H1 (cell line): Measurements from ENCODE around the gene CHCHD1. TPM values are rescaled to one million over a fixed set of nuclear protein-coding genes. Genes with fewer than 3 reads are reported as not detected.

ENCODE experiments used
- CTCF ChIA-PET: fragments of 300-600 bp; sonication (Branson Sonifier 250); formaldehyde crosslinking; loops from one replicate; lab custom pipeline; 2021; ENCODE audit not compliant: partially characterized antibody; lab: Charles Lee
- POLR2A ChIA-PET: fragments of 300-600 bp; sonication (Branson Sonifier 250); formaldehyde crosslinking; loops from one replicate; lab custom pipeline; 2021; ENCODE audit warnings: inconsistent platforms; ENCODE audit not compliant: partially characterized antibody; lab: Charles Lee
- DNase-seq, 2 experiments: peaks; one replicate each; pipeline versions ENCODE4 v3.0.0 to v3.0.0-alpha.2; 2010 to 2022; ENCODE audit warnings: low spot score in 2 of 2, low read depth in 1 of 2, mixed read lengths in 1 of 2
- FAIRE-seq: peaks from 2 replicates; lab custom pipeline; 2011; peaks lifted over from hg19 to GRCh38; lab: Jason Lieb, UNC
- H2AFZ ChIP-seq: 2 replicates; pipeline ENCODE4 v1.8.1; 2012; ENCODE audit warnings: low read length, inconsistent platforms
- H2AK5ac ChIP-seq: 2 replicates; pipeline ENCODE4 v1.6.1; 2013; ENCODE audit warnings: low read depth, low read length
- H2BK120ac ChIP-seq: replicated peaks from 2 replicates; pipeline ENCODE3; 2013; ENCODE audit warnings: low read depth, low read length, inconsistent platforms
- H2BK12ac ChIP-seq: 2 replicates; pipeline ENCODE4 v1.6.1; 2013; ENCODE audit warnings: low read depth, low read length
- H2BK15ac ChIP-seq: 2 replicates; pipeline ENCODE4 v1.6.1; 2013; ENCODE audit warnings: low read length
- H2BK20ac ChIP-seq: 2 replicates; pipeline ENCODE4 v1.6.1; 2013; ENCODE audit warnings: low read length
- H2BK5ac ChIP-seq: 2 replicates; pipeline ENCODE4 v1.6.1; 2013; ENCODE audit warnings: low read depth, low read length
- H3K14ac ChIP-seq: 2 replicates; pipeline ENCODE4 v1.6.1; 2013; ENCODE audit warnings: inconsistent platforms; ENCODE audit not compliant: insufficient read length
- H3K18ac ChIP-seq: 2 replicates; pipeline ENCODE4 v1.6.1; 2013; ENCODE audit warnings: low read length; ENCODE audit errors: extremely low read depth
- H3K23ac ChIP-seq: 2 replicates; pipeline ENCODE4 v1.6.1; 2013; ENCODE audit warnings: inconsistent platforms; ENCODE audit not compliant: insufficient read length
- H3K23me2 ChIP-seq: 2 replicates; pipeline ENCODE4 v1.6.1; 2013; ENCODE audit warnings: low read depth, low read length
- H3K27ac ChIP-seq: 2 replicates; pipeline ENCODE4 v1.6.1; 2011; ENCODE audit warnings: low read depth, low read length, inconsistent platforms
- H3K27me3 ChIP-seq, 4 experiments: replicated peaks in 1 of 4; 1 replicate in 1 of 4; 2 replicates in 3 of 4; pipeline versions ENCODE4 v1.6.1 to v1.8.1; 2011 to 2013; ENCODE audit warnings: low read length in 3 of 4, mild to moderate bottlenecking in 3 of 4, inconsistent platforms in 2 of 4, mixed read lengths in 2 of 4, moderate library complexity in 1 of 4; ENCODE audit not compliant: control insufficient read depth in 3 of 4, insufficient read depth in 3 of 4; ENCODE audit errors: extremely low read depth in 1 of 4
- H3K36me3 ChIP-seq, 4 experiments: 2 replicates each; pipeline versions ENCODE4 v1.6.1 to v1.8.1; 2011 to 2013; ENCODE audit warnings: mild to moderate bottlenecking in 4 of 4, low read length in 3 of 4, moderate library complexity in 2 of 4, control low read depth in 1 of 4, inconsistent platforms in 1 of 4; ENCODE audit not compliant: insufficient read depth in 4 of 4, control insufficient read depth in 2 of 4
- H3K4ac ChIP-seq: replicated peaks from 2 replicates; pipeline ENCODE3; 2013; ENCODE audit warnings: low read length, low read depth, mixed read lengths, inconsistent platforms; ENCODE audit not compliant: insufficient read length
- H3K4me1 ChIP-seq, 4 experiments: replicated peaks in 1 of 4; 1 replicate in 1 of 4; 2 replicates in 3 of 4; pipeline versions ENCODE4 v1.6.1 to v1.8.1; 2011 to 2013; ENCODE audit warnings: low read length in 3 of 4, inconsistent platforms in 2 of 4, mixed read lengths in 1 of 4; ENCODE audit not compliant: insufficient read depth in 4 of 4, control insufficient read depth in 3 of 4
- H3K4me2 ChIP-seq, 2 experiments: 2 replicates each; pipeline versions ENCODE4 v1.6.1 to v1.8.1; 2011 to 2013; ENCODE audit warnings: low read depth in 2 of 2, low read length in 2 of 2, control low read depth in 1 of 2, inconsistent platforms in 1 of 2, mild to moderate bottlenecking in 1 of 2; ENCODE audit not compliant: insufficient read depth in 1 of 2
- H3K4me3 ChIP-seq, 4 experiments: fragments of 200-600, 300-600 bp in 1 of 4; sonication (generic), shearing (Covaris generic), sonication (Bioruptor Twin) in 1 of 4; 2 replicates each; pipeline versions ENCODE4 v1.5.1 to v1.8.1; 2011 to 2016; ENCODE audit warnings: low read length in 4 of 4, low read depth in 3 of 4, control low read depth in 2 of 4, inconsistent platforms in 2 of 4, mild to moderate bottlenecking in 2 of 4, mixed read lengths in 1 of 4, moderate library complexity in 1 of 4; ENCODE audit not compliant: insufficient read depth in 2 of 4; ENCODE audit errors: extremely low read depth in 1 of 4
- H3K56ac ChIP-seq: replicated peaks from 2 replicates; pipeline ENCODE3; 2013; ENCODE audit warnings: low read depth, mild to moderate bottlenecking, mixed read lengths, low read length, inconsistent platforms; ENCODE audit not compliant: insufficient read length
- H3K79me1 ChIP-seq: 2 replicates; pipeline ENCODE4 v1.6.1; 2013; ENCODE audit warnings: low read depth, low read length, control low read depth
- H3K79me2 ChIP-seq, 2 experiments: 2 replicates each; pipeline versions ENCODE4 v1.6.1 to v1.8.1; 2012 to 2013; ENCODE audit warnings: low read length in 2 of 2, mild to moderate bottlenecking in 2 of 2, inconsistent platforms in 1 of 2; ENCODE audit not compliant: insufficient read depth in 2 of 2, control insufficient read depth in 1 of 2
- H3K9ac ChIP-seq, 4 experiments: replicated peaks in 1 of 4; 1 replicate in 1 of 4; 2 replicates in 3 of 4; pipeline versions ENCODE4 v1.6.1 to v1.8.1; 2011 to 2013; ENCODE audit warnings: low read depth in 3 of 4, low read length in 3 of 4, control low read depth in 2 of 4, mild to moderate bottlenecking in 2 of 4, moderate library complexity in 2 of 4, inconsistent platforms in 1 of 4; ENCODE audit errors: extremely low read depth in 1 of 4
- H3K9me3 ChIP-seq, 2 experiments: 2 replicates each; pipeline versions ENCODE4 v1.6.1 to v1.8.1; 2012 to 2013; ENCODE audit warnings: mild to moderate bottlenecking in 2 of 2, moderate library complexity in 2 of 2, control low read depth in 1 of 2, inconsistent platforms in 1 of 2, low read depth in 1 of 2, low read length in 1 of 2, mixed read lengths in 1 of 2; ENCODE audit not compliant: insufficient read depth in 2 of 2
- H4K20me1 ChIP-seq, 2 experiments: replicated peaks in 1 of 2; 2 replicates each; pipeline versions ENCODE3 to v1.8.1; 2011 to 2013; ENCODE audit warnings: inconsistent platforms in 2 of 2, low read length in 2 of 2, mild to moderate bottlenecking in 1 of 2; ENCODE audit not compliant: insufficient read depth in 2 of 2, control insufficient read depth in 1 of 2
- H4K5ac ChIP-seq: 2 replicates; pipeline ENCODE4 v1.6.1; 2013; ENCODE audit warnings: low read length, low read depth, mixed read lengths, inconsistent platforms; ENCODE audit not compliant: insufficient read length
- H4K8ac ChIP-seq: 2 replicates; pipeline ENCODE4 v1.8.0; 2013; ENCODE audit warnings: mild to moderate bottlenecking, moderate library complexity, low read length, inconsistent platforms; ENCODE audit not compliant: insufficient read depth; ENCODE audit errors: extremely low read depth
- H4K91ac ChIP-seq: replicated peaks from 2 replicates; pipeline ENCODE3; 2013; ENCODE audit warnings: low read length, mixed read lengths, inconsistent platforms; ENCODE audit not compliant: insufficient read length
- CBX5 ChIP-seq: fragments of 300-800, 300-1000 bp; sonication (generic); IDR thresholded peaks from 2 replicates; pipeline ENCODE4 v1.7.1; 2016; ENCODE audit warnings: antibody characterized with exemption, low read length, low read depth
- CHD1 ChIP-seq: IDR thresholded peaks from 2 replicates; pipeline ENCODE4 v1.6.1; 2012; ENCODE audit warnings: low read depth, low read length, improper control_type of control experiment
- CREB1 ChIP-seq: IDR thresholded peaks from 2 replicates; pipeline ENCODE4 v1.6.1; 2012; ENCODE audit warnings: inconsistent platforms
- EGR1 ChIP-seq: IDR thresholded peaks from 2 replicates; pipeline ENCODE4 v1.6.1; 2011; ENCODE audit warnings: low read depth, low read length, borderline replicate concordance
- HDAC6 ChIP-seq: IDR thresholded peaks from one replicate; pipeline ENCODE4 v1.7.1; 2012; ENCODE audit warnings: low read depth, mild to moderate bottlenecking, inconsistent platforms, low read length, moderate library complexity
- KDM1A ChIP-seq: fragments of 200-600, 300-600 bp; sonication (generic); IDR thresholded peaks from 2 replicates; pipeline ENCODE4 v1.7.1; 2016; ENCODE audit warnings: mild to moderate bottlenecking, low read length, borderline replicate concordance
- PHF8 ChIP-seq: fragments of 200-600 bp; sonication (generic); conservative IDR thresholded peaks from 2 replicates; pipeline ENCODE4 v1.7.1; 2012; ENCODE audit warnings: low read depth, mild to moderate bottlenecking, inconsistent platforms, low read length, moderate library complexity
- SIN3A ChIP-seq, 2 experiments: IDR thresholded peaks in 1 of 2; conservative IDR thresholded peaks in 1 of 2; 2 replicates each; pipeline ENCODE4 v1.6.1; 2011 to 2012; ENCODE audit warnings: low read length in 2 of 2, improper control_type of control experiment in 1 of 2, low read depth in 1 of 2, mild to moderate bottlenecking in 1 of 2
- TAF1 ChIP-seq: IDR thresholded peaks from 2 replicates; pipeline ENCODE4 v1.6.1; 2011; ENCODE audit warnings: mild to moderate bottlenecking, low read depth, low read length
- ZNF274 ChIP-seq: IDR thresholded peaks from 2 replicates; pipeline ENCODE4 v1.7.0; 2012; ENCODE audit warnings: low read length, borderline replicate concordance; ENCODE audit errors: extremely low read depth
- WGBS, 2 experiments: shearing (Covaris generic) in 1 of 2; methylation state at CpG; one replicate each; pipeline versions ENCODE4 v1.1.6 to v1.1.7; 2013 to 2015; ENCODE audit warnings: low lambda C conversion rate in 2 of 2, mixed read lengths in 2 of 2, inconsistent platforms in 1 of 2, low coverage in 1 of 2, missing lambda C conversion rate in 1 of 2; ENCODE audit not compliant: insufficient replicate concordance in 2 of 2, insufficient coverage in 1 of 2, insufficient read length in 1 of 2; ENCODE audit errors: extremely low coverage in 1 of 2, missing lambda C conversion rate in 1 of 2; 5-methylcytosine and 5-hydroxymethylcytosine counted together
- polyA plus RNA-seq, 7 experiments: library from polyadenylated mRNA; depleted of rRNA in 3 of 7; stranded (reverse) in 5 of 7; unstranded in 2 of 7; fragments of >200 nt in 5 of 7; fragments of 200-250 nt in 2 of 7; gene quantifications; 1 replicate in 5 of 7; 2 replicates in 1 of 7; 4 replicates in 1 of 7; pipeline versions ENCODE4 v1.2.1 to v1.2.3, GENCODE V29; 2011 to 2013; ENCODE audit warnings: missing spikeins in 2 of 7, mixed read lengths in 2 of 7
- total RNA-seq: library from RNA; stranded (reverse); fragmentation: NEBNext Ultra II Directional; extraction: Animal tissue kit (Norgen Biotek cat#: 25700); gene quantifications from 2 replicates; pipeline ENCODE4 v1.2.1, GENCODE V29; 2021
- TF ChIP-seq, protein P1 (sequence below): IDR thresholded peaks from 2 replicates; pipeline ENCODE4 v1.6.1; 2011; ENCODE audit warnings: low read length, improper control_type of control experiment

CHCHD1 gene
- total and polyA plus RNA-seq, 2 of the 8 experiments (the other 6 are each of a cell fraction or from before 2014, with no cell fraction given) = 44.9 to 58.1 TPM

DNA sequence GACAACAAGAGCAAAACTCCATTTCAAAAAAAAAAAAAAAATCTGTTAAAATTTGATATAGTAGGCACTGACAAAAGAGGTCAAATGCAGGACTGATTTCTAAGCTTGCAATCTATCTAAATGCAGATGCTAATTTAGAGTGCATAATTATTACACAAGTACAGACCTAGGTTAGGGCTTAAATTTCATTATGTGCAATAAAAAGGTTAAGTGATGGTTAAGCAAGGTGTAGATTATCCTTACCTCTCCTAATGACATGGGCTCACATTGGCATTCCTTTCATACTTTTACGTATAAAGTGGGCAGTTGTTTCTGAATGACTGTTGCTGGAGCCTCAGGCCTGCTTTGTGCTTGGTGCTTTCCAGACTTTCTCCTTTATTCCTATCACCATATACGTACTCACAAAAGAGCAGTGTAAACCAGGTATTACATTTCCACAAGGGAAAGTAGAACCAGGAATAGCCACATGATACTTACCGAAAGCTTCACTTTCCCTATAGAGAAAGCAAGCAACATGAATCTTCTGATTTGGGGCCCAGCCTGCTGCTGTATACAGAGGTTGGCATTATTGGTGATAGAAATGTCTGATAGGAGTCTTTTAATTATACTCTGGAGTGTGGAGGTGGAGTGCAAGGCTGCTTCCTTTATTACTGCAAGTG, 2.2 kb upstream of the CHCHD1 start:
- Histone ChIP-seq H2AFZ (no peak overlapping the region), H2BK12ac (no peak overlapping the region), H4K91ac (no peak overlapping the region), H3K9me3 (no peaks in the 10 kb centered on the region), H3K56ac (no peak overlapping the region), H4K8ac (no peak overlapping the region), H3K23ac (no peak overlapping the region), H3K14ac (no peak overlapping the region), H3K4ac (no peak overlapping the region), H2BK120ac (no peak overlapping the region), H2BK15ac (no peak overlapping the region), H3K23me2 (no peaks in the 10 kb centered on the region; the same call in 1 of the 2 replicates), H3K27ac (no peak overlapping the region), H3K36me3 (peaks cover 0 to 42% (median 10%) of the 10 kb centered on the region in 4 experiments; a peak in 6 of 8 replicates), H3K79me2 (peaks cover 6 to 44% of the 10 kb centered on the region in 2 experiments; a peak in 3 of 4 replicates), H4K5ac (no peak overlapping the region), H3K4me2 (no peak overlapping the region; a peak in 1 of 4 replicates), H2AK5ac (no peak overlapping the region), H2BK20ac (no peak overlapping the region), H2BK5ac (no peak overlapping the region), H3K79me1 (peaks cover 2% of the 10 kb centered on the region; the same call in 1 of the 2 replicates), H3K4me3 (no peak overlapping the region), H3K4me1 (peaks cover 0 to 5% (median 4%) of the 10 kb centered on the region in 4 experiments; a peak in 3 of 7 replicates), H3K18ac (no peak overlapping the region), H4K20me1 (peaks cover 2 to 6% of the 10 kb centered on the region in 2 experiments), H3K27me3 (no peaks in the 10 kb centered on the region; a peak in 1 of 7 replicates), H3K9ac (peak overlapping the region in 1 of 4 experiments; percentile 9; a peak in 2 of 7 replicates)
- no peak for FAIRE-seq
- CTCF ChIA-PET = interaction anchor here (0.7 to 1.6 kb wide), 3 partner anchors 16 to 1733 kb away, joined by 3 to 6 read pairs (median 4); no protein-coding TSS in a partner anchor
- WGBS, 2 experiments = 88% methylated on average over 3 of the region's 3 CpGs; no CpG with 5 or more reads in 1 of the 2 experiments
- POLR2A ChIA-PET = interaction anchor here (0.6 to 2.1 kb wide), 9 partner anchors 10 to 1425 kb away, joined by 3 to 8 read pairs (median 4); partner anchors contain the start of gene DNAJB12
- DNase-seq = no peak
- TF ChIP-seq HDAC6 = no peak
- TF ChIP-seq CHD1 = no peak
- TF ChIP-seq, protein P1, sequence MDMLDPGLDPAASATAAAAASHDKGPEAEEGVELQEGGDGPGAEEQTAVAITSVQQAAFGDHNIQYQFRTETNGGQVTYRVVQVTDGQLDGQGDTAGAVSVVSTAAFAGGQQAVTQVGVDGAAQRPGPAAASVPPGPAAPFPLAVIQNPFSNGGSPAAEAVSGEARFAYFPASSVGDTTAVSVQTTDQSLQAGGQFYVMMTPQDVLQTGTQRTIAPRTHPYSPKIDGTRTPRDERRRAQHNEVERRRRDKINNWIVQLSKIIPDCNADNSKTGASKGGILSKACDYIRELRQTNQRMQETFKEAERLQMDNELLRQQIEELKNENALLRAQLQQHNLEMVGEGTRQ = no peak
- no peak for TF ChIP-seq CREB1
- no peak for TF ChIP-seq SIN3A (conservative IDR thresholded peaks at IDR 0.05 in 1 of 2, IDR thresholded peaks at IDR 0.05 in 1 of 2; ENCODE audit: low read depth in 1 of 2, low read length in 2 of 2)
- TF ChIP-seq KDM1A = no peak
- TF ChIP-seq PHF8 = no peak
- TF ChIP-seq EGR1 = no peak
- TF ChIP-seq ZNF274 = no peak
- no peak for TF ChIP-seq CBX5
- TF ChIP-seq TAF1 = no peak
